Measurements from ENCODE around the gene SPINT2.

GRCh38 chr19:38273499-38273898 lies 9.1 kb downstream of the SPINT2 start:
- TF ChIP-seq CTCF (conservative IDR thresholded peaks at IDR 0.05; ENCODE audit: low read length) (no peak), EZH2phosphoT487 (IDR thresholded peaks at IDR 0.05; ENCODE audit: borderline replicate concordance, low read depth, low read length) (no peak)
